Endometrial microvascular endothelial cells (primary cell): ENCODE results near the gene LYL1. TPM values are rescaled to one million over a fixed set of nuclear protein-coding genes. Genes with fewer than 3 reads are reported as not detected.

Experiments
- in situ Hi-C: cut with HindIII; loops from 2 replicates; pipeline ENCODE4 v1.10.0; 2017; ENCODE audit warnings: low sequenced_read_pairs, low pct_unique_long_range_greater_than_20kb; ENCODE audit errors: inconsistent ontology term
- total RNA-seq: library from RNA; depleted of rRNA; stranded (reverse); fragments of >200 nt; gene quantifications from one replicate; pipeline ENCODE4 v1.2.3, GENCODE V29; 2015; ENCODE audit errors: inconsistent ontology term

The LYL1 gene
- total RNA-seq, 1 donor from 2014 or later: 135 TPM

DNA sequence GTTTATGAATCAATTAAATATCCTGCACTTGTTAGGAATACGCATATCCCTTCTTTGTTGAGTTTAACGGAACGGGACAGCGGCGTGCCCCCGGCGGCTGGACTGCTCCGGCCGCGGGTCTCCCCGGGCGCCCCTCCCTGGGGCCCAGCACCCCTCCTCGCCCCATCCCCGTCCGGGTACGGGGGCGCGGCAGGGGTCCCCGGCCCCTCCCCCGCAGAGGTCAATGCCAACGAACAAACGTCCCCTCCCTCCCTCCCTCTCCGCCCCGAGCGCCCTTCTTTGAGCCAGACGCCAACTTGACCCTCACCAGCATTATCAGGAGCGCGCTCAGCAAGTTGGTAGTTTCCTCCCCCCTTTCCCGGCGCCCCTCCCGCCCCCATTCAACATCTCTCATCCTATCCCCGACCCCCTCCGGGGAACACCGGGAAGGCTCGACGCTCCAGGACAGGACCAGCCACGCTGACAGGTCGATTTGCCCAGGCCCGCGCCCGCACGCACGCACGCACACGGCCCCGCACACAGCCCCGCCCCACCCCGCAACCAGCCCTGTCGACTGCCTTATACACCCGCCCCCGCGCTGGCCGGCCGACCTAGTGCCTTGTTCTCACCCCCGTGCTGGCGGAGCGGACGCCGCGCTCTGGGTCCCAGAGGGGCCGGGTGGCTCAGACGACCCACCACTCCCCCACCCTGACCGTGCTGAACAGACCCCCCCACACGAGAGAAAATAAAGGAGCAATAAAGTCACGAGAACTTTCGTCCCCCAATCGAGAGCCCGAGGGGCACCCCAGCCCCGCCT, 5.0 kb downstream of the LYL1 start:
- in situ Hi-C loops: no loop called here

- in situ Hi-C loops: no loop called here
Measured at GRCh38 chr19:13097033-13097462, 5.6 kb downstream of the LYL1 start.

GRCh38 chr19:13095934-13096927, 6.4 kb downstream of the LYL1 start:
- in situ Hi-C loops: no loop called here

- in situ Hi-C loops: no loop called here
Measured at GRCh38 chr19:13095393-13095784, 7.3 kb downstream of the LYL1 start.

GRCh38 chr19:13094771-13095392, 7.8 kb downstream of the LYL1 start:
- in situ Hi-C loops: no loop called here

DNA sequence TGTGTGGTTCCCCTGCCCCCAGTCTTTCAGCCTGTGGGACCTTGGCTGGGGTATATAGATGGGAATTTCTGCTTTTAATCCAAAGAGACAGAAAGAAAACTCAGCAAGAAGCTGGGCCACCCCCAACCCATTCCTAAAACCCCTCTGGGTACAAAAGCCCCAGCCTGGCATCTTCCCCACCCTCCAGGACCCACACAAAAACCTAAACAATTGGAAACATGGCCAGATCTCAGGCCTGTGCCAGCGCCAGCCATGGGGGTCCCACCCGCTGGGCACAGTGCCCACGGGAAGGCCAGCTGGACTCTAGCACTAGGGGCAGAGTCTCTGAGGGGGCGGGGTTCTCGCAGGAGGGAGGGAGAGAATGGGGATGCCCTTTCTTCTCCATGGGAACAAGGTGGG, 8.6 kb downstream of the LYL1 start:
- in situ Hi-C loops: no loop called here

- in situ Hi-C loops: no loop called here
Measured at GRCh38 chr19:13093407-13094105, 9.1 kb downstream of the LYL1 start.

DNA sequence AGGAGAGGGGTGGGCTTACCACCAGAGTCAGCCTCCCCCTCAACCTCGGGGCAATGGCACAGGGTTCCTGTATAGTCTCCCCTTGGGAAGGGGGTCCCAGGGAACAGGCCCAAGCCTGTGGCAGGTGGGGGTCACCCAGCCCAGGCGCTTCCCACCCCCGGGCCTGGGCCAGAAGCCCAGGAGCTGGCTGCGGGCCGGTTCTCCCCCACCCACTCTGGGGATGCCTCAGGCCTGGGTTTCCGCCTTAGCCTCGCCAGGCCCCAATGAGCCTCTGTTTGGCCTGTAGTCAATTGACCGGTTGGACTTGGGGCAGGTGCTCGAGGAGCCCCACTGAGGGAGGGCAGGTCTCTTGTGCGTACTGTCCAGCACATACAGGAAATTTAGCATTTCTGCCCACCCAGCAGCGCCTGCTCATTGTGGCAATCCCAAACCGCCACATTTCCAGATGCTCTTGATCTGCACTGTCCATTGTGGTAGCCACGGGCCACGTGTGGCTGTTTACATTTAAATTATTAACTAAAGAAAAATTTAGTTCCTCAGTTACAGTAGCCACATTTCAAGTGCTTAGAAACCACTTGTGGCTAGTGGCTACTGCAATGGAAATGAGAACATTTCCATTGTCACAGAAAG, 9.9 kb downstream of the LYL1 start:
- in situ Hi-C loops: no loop called here

DNA sequence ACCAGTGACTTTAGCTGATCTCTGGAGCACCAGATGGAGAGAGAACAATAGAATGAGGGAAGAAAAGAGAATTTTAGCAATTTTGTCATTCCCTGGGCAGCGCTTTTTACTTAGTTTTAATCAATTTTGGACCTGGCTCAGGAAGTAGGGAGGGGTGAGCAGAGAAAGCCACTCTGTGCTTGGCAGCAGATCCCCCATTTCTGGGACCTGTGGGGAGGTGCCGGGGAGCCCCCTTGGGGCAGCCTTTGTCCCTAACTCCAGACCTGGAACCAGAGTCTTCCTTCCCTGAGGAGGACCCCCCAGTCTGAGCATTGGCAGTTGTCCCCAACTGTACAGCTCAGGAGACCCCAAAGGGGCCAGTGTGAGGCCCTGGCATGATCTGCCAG, 10.5 kb downstream of the LYL1 start:
- in situ Hi-C loops: no loop called here

- in situ Hi-C loops: no loop called here
Measured at GRCh38 chr19:13091400-13092157, 11.1 kb downstream of the LYL1 start.

GRCh38 chr19:13090511-13091231, 12.0 kb downstream of the LYL1 start:
- in situ Hi-C loops: no loop called here

DNA sequence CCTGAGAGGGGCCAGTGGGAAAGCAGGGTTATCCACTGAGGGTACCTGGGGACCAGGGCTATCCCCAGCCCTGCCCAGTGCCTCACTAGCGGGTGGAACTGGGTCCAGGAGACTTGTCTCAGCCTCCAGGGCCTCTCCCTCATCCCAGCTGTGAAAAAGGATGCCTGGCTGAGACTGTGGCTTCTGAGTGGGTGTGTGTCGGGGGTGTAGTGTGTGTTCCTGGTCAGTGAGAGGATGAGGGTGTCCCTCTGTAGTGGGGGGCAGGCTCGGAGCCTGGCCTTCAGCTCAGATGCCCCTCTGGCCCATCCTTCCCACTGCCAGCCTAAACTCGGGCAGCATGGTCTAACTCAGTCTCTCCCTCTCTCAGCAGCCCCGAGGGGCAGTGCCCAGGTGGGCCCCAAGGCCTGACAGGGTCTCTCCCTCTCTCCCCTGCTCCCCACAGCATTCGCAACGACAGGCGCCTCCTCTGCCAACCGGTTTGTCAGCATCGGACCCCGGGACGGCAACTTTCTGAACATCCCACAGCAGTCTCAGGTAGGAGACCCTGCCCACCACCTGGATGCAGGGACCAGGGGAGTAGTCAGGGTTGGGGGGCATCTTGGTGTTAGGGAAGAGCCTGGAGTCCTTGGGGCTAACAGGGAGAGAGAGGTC, 12.7 kb downstream of the LYL1 start:
- in situ Hi-C loops: no loop called here

DNA sequence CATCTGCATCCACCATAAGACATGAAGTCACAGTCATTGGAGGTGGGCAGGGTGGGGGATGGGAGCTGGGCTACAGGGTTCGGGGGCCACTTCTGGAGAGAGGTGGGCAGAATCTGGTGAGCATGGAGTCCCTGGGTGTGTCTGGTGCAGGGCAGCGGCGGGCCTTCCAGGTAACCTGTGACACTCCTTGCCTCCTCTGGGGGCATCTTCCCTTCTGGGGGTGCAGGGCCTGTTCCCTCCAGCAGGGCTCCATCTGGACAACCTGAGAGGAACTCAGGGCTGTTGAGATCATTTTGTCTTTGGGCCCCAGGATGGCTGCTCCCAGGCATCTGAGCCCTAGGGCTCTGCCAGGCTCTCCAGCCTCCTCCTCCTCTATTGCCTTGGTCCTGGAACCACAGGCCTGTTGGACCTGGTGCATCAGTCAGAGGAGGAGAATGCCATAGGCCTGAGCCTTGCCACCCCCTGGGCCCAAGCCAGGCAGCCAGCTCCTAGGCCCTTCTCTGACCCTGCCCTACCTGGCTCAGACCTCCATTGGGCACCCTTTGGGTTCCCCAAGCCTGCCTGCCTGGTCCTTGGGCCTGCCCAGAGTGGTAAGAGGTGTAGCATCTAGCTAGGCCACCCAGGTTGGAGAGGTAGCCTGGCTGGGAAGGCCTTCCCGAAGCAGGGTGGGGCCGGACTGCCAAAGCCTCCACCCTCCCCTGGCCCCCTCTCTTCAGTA, 13.4 kb downstream of the LYL1 start:
- in situ Hi-C loops: no loop called here

- in situ Hi-C loops: no loop called here
Measured at GRCh38 chr19:13087795-13088537, 14.7 kb downstream of the LYL1 start.

GRCh38 chr19:13087295-13087694, 15.4 kb downstream of the LYL1 start:
- in situ Hi-C loops: no loop called here
